Psoas muscle (tissue), 8 donors: ENCODE measurements around the gene WAPL. TPM values are rescaled to one million over a fixed set of nuclear protein-coding genes. Genes with fewer than 3 reads are reported as not detected.
A peak's percentile ranks its signal among the peaks of the same experiment; 100 is the strongest.

Experiments used
- ATAC-seq, 4 donors: fragments of 200-7000 bp; cut with Tn5 transposase; one replicate each; pipeline ENCODE4 v1.9.1; 2020; ENCODE audit warnings: moderate library complexity in 3 of 4, mild to moderate bottlenecking in 2 of 4
- DNase-seq, 2 donors: peaks; one replicate each; pipeline ENCODE4 v3.0.0-alpha.2; 2020
- H3K27ac ChIP-seq: fragments of 200-600 bp; one replicate; pipeline ENCODE4 v1.8.0; 2022
- H3K27me3 ChIP-seq, 3 donors: fragments of 200-600 bp in 1 of 3; one replicate each; pipeline versions ENCODE4 v1.6.1 to v1.8.0; 2013 to 2022; ENCODE audit warnings: low read length in 2 of 3, mild to moderate bottlenecking in 2 of 3, moderate library complexity in 1 of 3; ENCODE audit not compliant: insufficient read depth in 3 of 3
- H3K36me3 ChIP-seq, 2 donors: fragments of 200-600 bp in 1 of 2; one replicate each; pipeline versions ENCODE4 v1.6.1 to v1.8.0; 2013 to 2022; ENCODE audit warnings: low read depth in 1 of 2, mild to moderate bottlenecking in 1 of 2, moderate library complexity in 1 of 2; ENCODE audit not compliant: insufficient read depth in 1 of 2
- H3K4me1 ChIP-seq: fragments of 200-600 bp; one replicate; pipeline ENCODE4 v1.8.0; 2022
- H3K4me3 ChIP-seq: fragments of 200-600 bp; one replicate; pipeline ENCODE4 v1.8.0; 2022; ENCODE audit warnings: mild to moderate bottlenecking
- H3K9me3 ChIP-seq: fragments of 200-600 bp; one replicate; pipeline ENCODE4 v1.8.0; 2022
- WGBS, 3 donors: extraction: QIAGEN DNeasy Blood & Tissue Kit; methylation state at CpG; one replicate each; pipeline versions ENCODE4 v1.1.6 to v1.1.7; 2013; 5-methylcytosine and 5-hydroxymethylcytosine counted together
- intact Hi-C, 2 donors: fragments of 100-400 bp; cut with DNase I; formaldehyde crosslinking; loops; one replicate each; pipeline versions ENCODE4 v1.11.0 to v1.14.2; 2022
- polyA plus RNA-seq, 3 donors: library from polyadenylated mRNA; stranded (reverse); fragments of 200-250 nt; gene quantifications; one replicate each; pipeline ENCODE4 v1.2.3, GENCODE V29; 2013
- total RNA-seq, 4 donors: library from RNA; stranded (reverse); fragmentation: NEBNext Ultra II Directional in 2 of 4; extraction: Animal tissue kit (Norgen Biotek cat#: 25700) in 2 of 4; gene quantifications; one replicate each; pipeline versions ENCODE4 v1.2.1 to v1.2.4, GENCODE V29; 2021 to 2023
- TF ChIP-seq, protein P1 (sequence below): fragments of 200-600 bp; IDR thresholded peaks from one replicate; pipeline ENCODE4 v1.8.0; 2022; ENCODE audit warnings: antibody characterized with exemption
- donor health status: healthy with polysubstance abuse.
- donor health status: DM: no; HTN: no; CAD: no; lungs with moderate emphysema.
- donor health status: Bipolar disorder and iron deficiency.
- donor health status: healthy.
- donor health status: DM: yes; HTN: yes; CAD: no.
- donor health status: DM: no; HTN: no; CAD: no.
- donor health status: DM: no; HTN: no; CAD: no.
- donor health status: DM: yes; HTN: yes; CAD: no.

WAPL gene
- total and polyA plus RNA-seq, 7 donors: 20.0 to 63.7 (median 38.0) TPM

DNA sequence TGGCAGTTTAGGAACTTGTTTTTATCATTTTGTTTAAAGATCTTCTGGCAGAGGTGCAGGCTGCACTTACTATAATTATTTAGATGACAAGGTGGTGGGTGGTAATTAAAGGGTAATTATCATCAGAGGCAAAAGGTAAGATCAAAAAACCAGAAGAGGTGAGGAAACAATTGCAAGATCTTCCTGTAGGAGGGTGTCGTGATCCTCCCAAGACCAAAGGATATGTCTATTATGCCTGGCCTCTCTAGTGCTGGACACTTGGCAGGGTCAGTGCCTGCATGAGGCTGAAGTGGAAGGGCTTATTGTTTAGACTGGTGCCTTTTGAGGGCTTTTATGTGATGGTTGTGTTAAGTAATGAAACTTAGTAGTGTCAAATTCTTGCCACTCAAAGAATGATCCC, 1.8 kb upstream of the WAPL start:
- Histone ChIP-seq H3K4me3 (peak overlapping the region; percentile 81), H3K9me3 (no peaks in the 10 kb centered on the region), H3K36me3 (peaks cover 0 to under 1% of the 10 kb centered on the region in 2 donors), H3K27ac (peak overlapping the region; percentile 39), H3K27me3 (no peaks in the 10 kb centered on the region), H3K4me1 (peaks cover 36% of the 10 kb centered on the region)
- TF ChIP-seq, protein P1, sequence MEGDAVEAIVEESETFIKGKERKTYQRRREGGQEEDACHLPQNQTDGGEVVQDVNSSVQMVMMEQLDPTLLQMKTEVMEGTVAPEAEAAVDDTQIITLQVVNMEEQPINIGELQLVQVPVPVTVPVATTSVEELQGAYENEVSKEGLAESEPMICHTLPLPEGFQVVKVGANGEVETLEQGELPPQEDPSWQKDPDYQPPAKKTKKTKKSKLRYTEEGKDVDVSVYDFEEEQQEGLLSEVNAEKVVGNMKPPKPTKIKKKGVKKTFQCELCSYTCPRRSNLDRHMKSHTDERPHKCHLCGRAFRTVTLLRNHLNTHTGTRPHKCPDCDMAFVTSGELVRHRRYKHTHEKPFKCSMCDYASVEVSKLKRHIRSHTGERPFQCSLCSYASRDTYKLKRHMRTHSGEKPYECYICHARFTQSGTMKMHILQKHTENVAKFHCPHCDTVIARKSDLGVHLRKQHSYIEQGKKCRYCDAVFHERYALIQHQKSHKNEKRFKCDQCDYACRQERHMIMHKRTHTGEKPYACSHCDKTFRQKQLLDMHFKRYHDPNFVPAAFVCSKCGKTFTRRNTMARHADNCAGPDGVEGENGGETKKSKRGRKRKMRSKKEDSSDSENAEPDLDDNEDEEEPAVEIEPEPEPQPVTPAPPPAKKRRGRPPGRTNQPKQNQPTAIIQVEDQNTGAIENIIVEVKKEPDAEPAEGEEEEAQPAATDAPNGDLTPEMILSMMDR: peak; percentile 43
- intact Hi-C loops: no loop called here
- DNase-seq: no peak
- WGBS, 3 donors: 21 to 27% (median 27%) methylated on average over 1 of the region's 1 CpG
- peak in 2 of 4 donors; percentile 26 to 34 for ATAC-seq

DNA sequence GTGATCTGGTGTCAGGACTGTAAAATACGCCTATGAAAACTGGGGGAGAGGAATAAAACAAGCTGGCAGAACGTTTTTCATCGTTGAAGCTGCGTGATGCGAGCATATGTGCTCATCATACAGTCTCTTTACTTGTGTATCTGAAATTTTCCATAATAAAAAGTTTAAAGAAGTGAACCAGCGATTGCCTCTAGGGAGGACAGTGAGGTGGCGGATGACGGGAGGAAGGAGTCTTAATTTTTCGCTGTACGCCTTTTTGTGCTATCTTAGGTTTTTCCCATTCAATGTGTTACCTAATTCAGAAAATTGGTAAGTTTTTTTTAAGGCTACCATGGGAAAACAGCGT, 891 bp upstream of the WAPL start:
- H3K4me3 ChIP-seq: peak overlapping the region; percentile 81
- peaks cover 0 to 9% of the 10 kb centered on the region in 2 donors for H3K36me3 ChIP-seq
- WGBS, 3 donors: 19 to 31% (median 22%) methylated on average over 11 of the region's 11 CpGs
- no peaks in the 10 kb centered on the region for H3K27me3 ChIP-seq
- DNase-seq: no peak
- intact Hi-C loops: no loop called here
- peak overlapping the region; percentile 96 for H3K27ac ChIP-seq
- no peak for ATAC-seq
- TF ChIP-seq, protein P1: no peak
- H3K9me3 ChIP-seq: no peaks in the 10 kb centered on the region
- H3K4me1 ChIP-seq: peaks cover 45% of the 10 kb centered on the region

DNA sequence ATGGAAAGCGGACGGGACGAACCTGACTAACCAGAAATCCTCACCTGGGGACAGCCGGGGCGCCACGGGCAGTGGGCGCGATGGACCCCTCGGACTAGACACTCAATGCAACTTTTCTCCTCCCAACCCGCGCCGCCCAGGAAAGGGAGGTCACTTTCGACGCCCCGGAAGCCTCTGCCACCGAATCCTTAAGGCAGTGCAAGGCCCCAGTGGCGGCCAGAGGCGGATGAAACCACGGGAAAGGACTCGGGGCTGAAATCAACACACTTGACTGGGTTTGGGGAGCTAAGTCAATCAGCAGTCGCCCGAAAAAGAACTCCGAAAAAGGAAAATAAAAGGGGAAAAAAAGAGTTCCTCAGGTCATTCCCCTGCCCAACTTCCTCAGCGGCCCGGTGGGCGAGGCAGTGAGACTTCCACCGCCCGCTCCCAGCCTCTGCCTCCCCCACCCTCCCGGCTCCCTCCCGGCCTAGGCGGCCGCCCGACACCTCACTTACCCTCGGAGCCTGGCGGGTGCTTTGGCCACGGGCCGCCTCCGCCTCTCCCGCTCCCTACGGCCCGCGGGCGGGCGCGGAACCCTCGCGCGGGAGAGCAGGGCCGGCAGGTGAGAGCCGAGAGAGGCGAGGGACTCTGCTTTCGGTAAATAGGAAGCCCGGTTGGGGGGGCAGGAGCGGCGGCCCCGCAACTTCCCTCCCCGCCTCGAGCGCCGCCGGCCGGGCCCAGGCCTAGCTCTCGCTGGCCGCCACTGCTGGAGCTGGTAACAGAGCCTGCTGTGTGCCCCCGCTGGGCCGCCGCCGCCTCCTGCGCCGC, 518 bp downstream of the WAPL start:
- Histone ChIP-seq H3K36me3 (peaks cover 0 to 23% of the 10 kb centered on the region in 2 donors), H3K4me1 (peaks cover 59% of the 10 kb centered on the region), H3K4me3 (peak overlapping the region; percentile 81), H3K27me3 (no peaks in the 10 kb centered on the region), H3K27ac (peak overlapping the region; percentile 96), H3K9me3 (no peaks in the 10 kb centered on the region)
- DNase-seq (peak; percentile 60 to 77), ATAC-seq (peak; percentile 48 to 68 (median 56))
- intact Hi-C loops: no loop called here
- TF ChIP-seq, protein P1: no peak
- WGBS, 3 donors: 0 to 1% (median 1%) methylated on average over 54 to 70 of the region's 70 CpGs

DNA sequence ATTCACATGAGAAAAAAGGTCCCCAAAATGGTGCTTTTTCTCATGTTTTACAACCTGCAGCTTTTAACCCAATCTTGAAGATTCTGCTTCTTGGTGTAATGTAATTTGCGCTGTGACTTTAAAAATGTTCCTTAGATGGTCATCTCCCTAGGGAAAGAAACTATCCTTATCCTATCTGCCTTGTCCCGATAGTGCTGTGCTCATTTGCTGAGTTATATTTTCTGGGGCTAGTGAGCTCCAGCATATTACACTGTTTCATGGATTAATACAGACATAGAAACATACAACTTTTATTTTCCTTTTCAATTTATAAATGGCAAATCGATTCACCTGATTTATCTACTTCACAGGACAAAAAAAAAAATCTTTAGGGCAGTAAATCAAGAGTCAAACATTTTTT, 2.8 kb downstream of the WAPL start:
- Histone ChIP-seq H3K4me3 (peak overlapping the region; percentile 81), H3K27ac (no peak overlapping the region), H3K4me1 (peaks cover 73% of the 10 kb centered on the region), H3K9me3 (no peaks in the 10 kb centered on the region), H3K36me3 (peaks cover 0 to 45% of the 10 kb centered on the region in 2 donors), H3K27me3 (no peaks in the 10 kb centered on the region)
- intact Hi-C loops: no loop called here
- TF ChIP-seq, protein P1: no peak
- 54 to 60% (median 57%) methylated on average over 3 of the region's 3 CpGs for WGBS, 3 donors
- DNase-seq (no peak), ATAC-seq (no peak)

DNA sequence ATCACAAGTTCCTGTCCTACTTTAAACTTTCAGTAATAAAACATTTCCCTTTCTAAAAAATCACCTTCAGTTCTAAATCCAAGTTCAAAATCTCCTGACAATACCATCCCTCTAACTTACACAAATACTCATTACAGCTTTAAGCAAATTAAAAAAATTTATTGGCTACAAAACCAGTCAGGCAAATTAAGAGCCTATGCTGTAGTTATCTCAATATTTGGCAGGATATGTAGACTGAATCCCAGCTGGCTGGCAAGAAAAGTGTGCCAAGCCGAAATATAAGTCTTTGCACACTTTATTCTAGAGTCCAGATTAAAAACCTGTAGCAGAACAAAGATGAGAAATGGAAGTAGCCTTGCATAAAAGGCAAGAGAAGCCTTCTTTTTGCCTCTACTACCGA, 9.5 kb downstream of the WAPL start:
- Histone ChIP-seq H3K27me3 (no peaks in the 10 kb centered on the region), H3K36me3 (peaks cover 0 to 40% of the 10 kb centered on the region in 2 donors), H3K4me1 (peaks cover 81% of the 10 kb centered on the region), H3K4me3 (peak overlapping the region; percentile 20), H3K9me3 (no peaks in the 10 kb centered on the region), H3K27ac (no peak overlapping the region)
- ATAC-seq (no peak), DNase-seq (no peak)
- intact Hi-C loops: no loop called here
- TF ChIP-seq, protein P1: no peak
- 30 to 47% (median 30%) methylated on average over 2 of the region's 2 CpGs for WGBS, 3 donors
